SK-N-SH treated with all-trans-retinoic acid at 6 μM for 48 hours (cell line): Measurements from ENCODE around the gene DCDC2.

ENCODE experiments used
- ATAC-seq: fragments of 200-7000 bp; cut with Tn5 transposase; 3 replicates; pipeline ENCODE4 v1.9.1; 2020; ENCODE audit warnings: mild to moderate bottlenecking, moderate library complexity
- ARNTL ChIP-seq: fragments of 450-650 bp; formaldehyde crosslinking; IDR thresholded peaks from 2 replicates; pipeline ENCODE4 v1.5.0; 2020; ENCODE audit warnings: low read depth, mild to moderate bottlenecking, moderate library complexity, borderline replicate concordance
- BACH2 ChIP-seq: fragments of 250-450 bp; sonication (Bioruptor Pico); IDR thresholded peaks from 2 replicates; pipeline ENCODE4 v1.9.0; 2021; ENCODE audit warnings: mild to moderate bottlenecking, borderline replicate concordance
- CSDC2 ChIP-seq: fragments of 250-450 bp; sonication (Bioruptor Pico); IDR thresholded peaks from 2 replicates; pipeline ENCODE4 v1.5.0; 2020; ENCODE audit warnings: mild to moderate bottlenecking, moderate library complexity
- GLIS3 ChIP-seq: fragments of 250-450 bp; sonication (Bioruptor Pico); IDR thresholded peaks from 2 replicates; pipeline ENCODE4 v1.5.0; 2020; ENCODE audit warnings: mild to moderate bottlenecking, moderate library complexity
- OSR1 ChIP-seq: fragments of 250-450 bp; sonication (Bioruptor Pico); IDR thresholded peaks from 2 replicates; pipeline ENCODE4 v1.8.0; 2022; ENCODE audit warnings: moderate library complexity, mild to moderate bottlenecking, inconsistent platforms
- PPARA ChIP-seq: fragments of 250-450 bp; sonication (Bioruptor Pico); IDR thresholded peaks from 2 replicates; pipeline ENCODE4 v1.5.0; 2020; ENCODE audit warnings: mild to moderate bottlenecking, borderline replicate concordance
- RARB ChIP-seq: fragments of 250-450 bp; sonication (Bioruptor Pico); IDR thresholded peaks from 2 replicates; pipeline ENCODE4 v1.8.0; 2021; ENCODE audit warnings: mild to moderate bottlenecking, moderate library complexity
- SNAI2 ChIP-seq: fragments of 250-450 bp; sonication (Bioruptor Pico); IDR thresholded peaks from 2 replicates; pipeline ENCODE4 v1.5.0; 2020; ENCODE audit warnings: mild to moderate bottlenecking, moderate library complexity
- TCF4 ChIP-seq: fragments of 250-450 bp; sonication (Bioruptor Pico); IDR thresholded peaks from 2 replicates; pipeline ENCODE4 v1.8.0; 2021; ENCODE audit warnings: mild to moderate bottlenecking, moderate library complexity, borderline replicate concordance
- TOX ChIP-seq: fragments of 250-450 bp; sonication (Bioruptor Pico); IDR thresholded peaks from 2 replicates; pipeline ENCODE4 v1.8.0; 2021; ENCODE audit warnings: mild to moderate bottlenecking, moderate library complexity, borderline replicate concordance
- ZC3H10 ChIP-seq: fragments of 250-450 bp; sonication (Bioruptor Pico); IDR thresholded peaks from 2 replicates; pipeline ENCODE4 v1.5.1; 2021; ENCODE audit warnings: mild to moderate bottlenecking, moderate library complexity
- ZFP3 ChIP-seq: fragments of 250-450 bp; sonication (Bioruptor Pico); IDR thresholded peaks from 2 replicates; pipeline ENCODE4 v1.5.0; 2020; ENCODE audit warnings: mild to moderate bottlenecking, moderate library complexity
- ZFP30 ChIP-seq: fragments of 450-650 bp; formaldehyde crosslinking; IDR thresholded peaks from 2 replicates; pipeline ENCODE4 v1.5.0; 2022; ENCODE audit warnings: mild to moderate bottlenecking, moderate library complexity
- ZNF565 ChIP-seq: fragments of 450-650 bp; formaldehyde crosslinking; conservative IDR thresholded peaks from 2 replicates; pipeline ENCODE4 v1.5.0; 2020; ENCODE audit warnings: low read depth, mild to moderate bottlenecking, moderate library complexity
- ZNF70 ChIP-seq: fragments of 450-650 bp; formaldehyde crosslinking; IDR thresholded peaks from 2 replicates; pipeline ENCODE4 v1.5.0; 2020; ENCODE audit warnings: mild to moderate bottlenecking, moderate library complexity
- ZNF8 ChIP-seq: fragments of 450-650 bp; formaldehyde crosslinking; IDR thresholded peaks from 2 replicates; pipeline ENCODE4 v1.5.0; 2020; ENCODE audit warnings: mild to moderate bottlenecking, moderate library complexity
- TF ChIP-seq, protein P1 (sequence below): fragments of 250-450 bp; sonication (Bioruptor Pico); IDR thresholded peaks from 2 replicates; pipeline ENCODE4 v1.8.0; 2021; ENCODE audit warnings: low read depth, mild to moderate bottlenecking, moderate library complexity, borderline replicate concordance
- TF ChIP-seq, protein P2 (sequence below): fragments of 250-450 bp; sonication (Bioruptor Pico); IDR thresholded peaks from 2 replicates; pipeline ENCODE4 v1.5.1; 2021; ENCODE audit warnings: mild to moderate bottlenecking, moderate library complexity
- TF ChIP-seq, protein P3 (sequence below): fragments of 250-450 bp; sonication (Bioruptor Pico); IDR thresholded peaks from 2 replicates; pipeline ENCODE4 v1.8.0; 2020; ENCODE audit warnings: mild to moderate bottlenecking, moderate library complexity, borderline replicate concordance
- TF ChIP-seq, protein P4 (sequence below): fragments of 250-450 bp; sonication (Bioruptor Pico); IDR thresholded peaks from 2 replicates; pipeline ENCODE4 v1.5.1; 2020; ENCODE audit warnings: low read depth, mild to moderate bottlenecking, moderate library complexity
- TF ChIP-seq, protein P5 (sequence below): fragments of 250-450 bp; sonication (Bioruptor Pico); IDR thresholded peaks from 2 replicates; pipeline ENCODE4 v1.5.0; 2020; ENCODE audit warnings: mild to moderate bottlenecking, moderate library complexity

The DCDC2 gene

DNA sequence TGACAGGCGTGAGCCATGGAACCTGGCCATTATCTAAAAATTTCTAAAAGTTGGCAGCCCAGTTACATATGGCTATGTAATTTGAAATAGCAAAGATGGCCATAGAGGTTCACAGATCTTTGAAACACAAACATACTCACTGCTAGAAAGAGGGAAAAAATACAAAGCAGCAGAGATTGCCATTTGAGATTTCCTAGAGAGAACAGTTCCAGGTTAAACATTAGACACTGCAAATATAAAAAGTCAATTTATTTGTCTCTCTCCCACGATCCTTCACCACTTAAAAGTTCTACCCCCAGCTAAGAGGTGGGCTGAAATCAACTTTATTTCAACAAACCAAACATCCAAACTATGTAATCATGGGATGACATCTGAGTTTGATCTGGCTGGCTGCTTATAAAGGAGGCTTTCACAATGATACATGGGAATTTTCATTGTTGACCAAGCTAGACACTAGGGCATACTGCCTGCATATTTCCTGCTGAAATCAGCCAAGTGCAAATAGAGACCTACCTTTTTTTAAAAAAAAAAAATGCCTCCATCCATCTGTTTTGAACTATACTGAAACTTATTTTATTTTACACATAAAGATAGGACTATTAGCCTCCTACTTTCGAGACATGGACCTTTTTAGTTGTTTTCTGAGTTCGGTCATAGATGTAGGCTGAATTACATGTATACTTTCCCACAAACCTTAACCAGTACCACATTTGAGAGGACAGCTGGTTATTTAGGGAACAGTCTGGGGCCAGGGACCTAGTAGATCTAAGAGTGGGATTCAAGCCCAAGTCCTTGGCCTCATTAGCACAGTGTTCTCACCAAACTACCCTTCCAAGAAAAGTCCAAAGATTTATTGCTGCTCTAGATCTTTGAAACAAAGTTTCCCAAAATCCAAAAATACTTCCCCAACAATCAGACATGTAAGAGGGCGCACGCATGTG, 16.6 kb downstream of the DCDC2 start:
- TF ChIP-seq, protein P1, sequence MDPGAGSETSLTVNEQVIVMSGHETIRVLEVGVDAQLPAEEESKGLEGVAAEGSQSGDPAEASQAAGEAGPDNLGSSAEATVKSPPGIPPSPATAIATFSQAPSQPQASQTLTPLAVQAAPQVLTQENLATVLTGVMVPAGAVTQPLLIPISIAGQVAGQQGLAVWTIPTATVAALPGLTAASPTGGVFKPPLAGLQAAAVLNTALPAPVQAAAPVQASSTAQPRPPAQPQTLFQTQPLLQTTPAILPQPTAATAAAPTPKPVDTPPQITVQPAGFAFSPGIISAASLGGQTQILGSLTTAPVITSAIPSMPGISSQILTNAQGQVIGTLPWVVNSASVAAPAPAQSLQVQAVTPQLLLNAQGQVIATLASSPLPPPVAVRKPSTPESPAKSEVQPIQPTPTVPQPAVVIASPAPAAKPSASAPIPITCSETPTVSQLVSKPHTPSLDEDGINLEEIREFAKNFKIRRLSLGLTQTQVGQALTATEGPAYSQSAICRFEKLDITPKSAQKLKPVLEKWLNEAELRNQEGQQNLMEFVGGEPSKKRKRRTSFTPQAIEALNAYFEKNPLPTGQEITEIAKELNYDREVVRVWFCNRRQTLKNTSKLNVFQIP (CRISPR knock-in tag), result no peak
- TF ChIP-seq CSDC2 (CRISPR knock-in tag) (no peak), GLIS3 (no peak), ZFP30 (CRISPR knock-in tag) (no peak), ZNF70 (CRISPR knock-in tag) (no peak), ZNF565 (CRISPR knock-in tag) (no peak), ZNF8 (CRISPR knock-in tag) (no peak), RARB (CRISPR knock-in tag) (no peak), TOX (no peak), ZC3H10 (CRISPR knock-in tag) (no peak), ZFP3 (CRISPR knock-in tag) (no peak), OSR1 (CRISPR knock-in tag) (no peak), ARNTL (CRISPR knock-in tag) (no peak), PPARA (CRISPR knock-in tag) (no peak), BACH2 (CRISPR knock-in tag) (no peak), SNAI2 (CRISPR knock-in tag) (no peak), TCF4 (CRISPR knock-in tag) (no peak)
- TF ChIP-seq, protein P2, sequence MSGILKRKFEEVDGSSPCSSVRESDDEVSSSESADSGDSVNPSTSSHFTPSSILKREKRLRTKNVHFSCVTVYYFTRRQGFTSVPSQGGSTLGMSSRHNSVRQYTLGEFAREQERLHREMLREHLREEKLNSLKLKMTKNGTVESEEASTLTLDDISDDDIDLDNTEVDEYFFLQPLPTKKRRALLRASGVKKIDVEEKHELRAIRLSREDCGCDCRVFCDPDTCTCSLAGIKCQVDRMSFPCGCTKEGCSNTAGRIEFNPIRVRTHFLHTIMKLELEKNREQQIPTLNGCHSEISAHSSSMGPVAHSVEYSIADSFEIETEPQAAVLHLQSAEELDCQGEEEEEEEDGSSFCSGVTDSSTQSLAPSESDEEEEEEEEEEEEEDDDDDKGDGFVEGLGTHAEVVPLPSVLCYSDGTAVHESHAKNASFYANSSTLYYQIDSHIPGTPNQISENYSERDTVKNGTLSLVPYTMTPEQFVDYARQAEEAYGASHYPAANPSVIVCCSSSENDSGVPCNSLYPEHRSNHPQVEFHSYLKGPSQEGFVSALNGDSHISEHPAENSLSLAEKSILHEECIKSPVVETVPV, result no peak
- TF ChIP-seq, protein P3, sequence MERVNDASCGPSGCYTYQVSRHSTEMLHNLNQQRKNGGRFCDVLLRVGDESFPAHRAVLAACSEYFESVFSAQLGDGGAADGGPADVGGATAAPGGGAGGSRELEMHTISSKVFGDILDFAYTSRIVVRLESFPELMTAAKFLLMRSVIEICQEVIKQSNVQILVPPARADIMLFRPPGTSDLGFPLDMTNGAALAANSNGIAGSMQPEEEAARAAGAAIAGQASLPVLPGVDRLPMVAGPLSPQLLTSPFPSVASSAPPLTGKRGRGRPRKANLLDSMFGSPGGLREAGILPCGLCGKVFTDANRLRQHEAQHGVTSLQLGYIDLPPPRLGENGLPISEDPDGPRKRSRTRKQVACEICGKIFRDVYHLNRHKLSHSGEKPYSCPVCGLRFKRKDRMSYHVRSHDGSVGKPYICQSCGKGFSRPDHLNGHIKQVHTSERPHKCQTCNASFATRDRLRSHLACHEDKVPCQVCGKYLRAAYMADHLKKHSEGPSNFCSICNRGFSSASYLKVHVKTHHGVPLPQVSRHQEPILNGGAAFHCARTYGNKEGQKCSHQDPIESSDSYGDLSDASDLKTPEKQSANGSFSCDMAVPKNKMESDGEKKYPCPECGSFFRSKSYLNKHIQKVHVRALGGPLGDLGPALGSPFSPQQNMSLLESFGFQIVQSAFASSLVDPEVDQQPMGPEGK (CRISPR knock-in tag), result no peak
- TF ChIP-seq, protein P4, sequence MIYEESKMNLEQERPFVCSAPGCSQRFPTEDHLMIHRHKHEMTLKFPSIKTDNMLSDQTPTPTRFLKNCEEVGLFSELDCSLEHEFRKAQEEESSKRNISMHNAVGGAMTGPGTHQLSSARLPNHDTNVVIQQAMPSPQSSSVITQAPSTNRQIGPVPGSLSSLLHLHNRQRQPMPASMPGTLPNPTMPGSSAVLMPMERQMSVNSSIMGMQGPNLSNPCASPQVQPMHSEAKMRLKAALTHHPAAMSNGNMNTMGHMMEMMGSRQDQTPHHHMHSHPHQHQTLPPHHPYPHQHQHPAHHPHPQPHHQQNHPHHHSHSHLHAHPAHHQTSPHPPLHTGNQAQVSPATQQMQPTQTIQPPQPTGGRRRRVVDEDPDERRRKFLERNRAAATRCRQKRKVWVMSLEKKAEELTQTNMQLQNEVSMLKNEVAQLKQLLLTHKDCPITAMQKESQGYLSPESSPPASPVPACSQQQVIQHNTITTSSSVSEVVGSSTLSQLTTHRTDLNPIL (CRISPR knock-in tag), result no peak
- ATAC-seq, result no peak

DNA sequence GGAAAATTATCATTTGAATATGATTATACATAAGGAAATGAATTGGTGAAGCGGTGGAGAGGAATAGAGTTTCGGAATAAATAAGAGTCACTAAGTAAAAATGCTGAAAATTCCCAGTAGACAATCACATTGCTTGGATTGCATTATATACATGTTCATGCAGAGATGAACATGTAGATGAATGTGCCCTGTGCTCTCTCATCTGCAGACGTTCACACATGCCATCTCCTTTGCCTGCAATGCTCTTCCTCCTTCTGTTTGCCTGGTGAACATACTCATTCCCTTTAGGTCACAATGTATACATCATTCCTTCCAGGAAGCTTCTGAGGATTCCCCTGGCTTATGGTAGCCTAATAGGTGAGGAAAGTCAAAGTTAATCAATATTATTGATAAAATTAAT, 17.9 kb downstream of the DCDC2 start:
- ATAC-seq, result no peak
- TF ChIP-seq ZFP30 (CRISPR knock-in tag) (no peak), RARB (CRISPR knock-in tag) (no peak), OSR1 (CRISPR knock-in tag) (no peak), ZNF8 (CRISPR knock-in tag) (no peak), TCF4 (CRISPR knock-in tag) (no peak), ZNF70 (CRISPR knock-in tag) (no peak), BACH2 (CRISPR knock-in tag) (no peak), SNAI2 (CRISPR knock-in tag) (no peak), TOX (no peak)
- TF ChIP-seq, protein P5, sequence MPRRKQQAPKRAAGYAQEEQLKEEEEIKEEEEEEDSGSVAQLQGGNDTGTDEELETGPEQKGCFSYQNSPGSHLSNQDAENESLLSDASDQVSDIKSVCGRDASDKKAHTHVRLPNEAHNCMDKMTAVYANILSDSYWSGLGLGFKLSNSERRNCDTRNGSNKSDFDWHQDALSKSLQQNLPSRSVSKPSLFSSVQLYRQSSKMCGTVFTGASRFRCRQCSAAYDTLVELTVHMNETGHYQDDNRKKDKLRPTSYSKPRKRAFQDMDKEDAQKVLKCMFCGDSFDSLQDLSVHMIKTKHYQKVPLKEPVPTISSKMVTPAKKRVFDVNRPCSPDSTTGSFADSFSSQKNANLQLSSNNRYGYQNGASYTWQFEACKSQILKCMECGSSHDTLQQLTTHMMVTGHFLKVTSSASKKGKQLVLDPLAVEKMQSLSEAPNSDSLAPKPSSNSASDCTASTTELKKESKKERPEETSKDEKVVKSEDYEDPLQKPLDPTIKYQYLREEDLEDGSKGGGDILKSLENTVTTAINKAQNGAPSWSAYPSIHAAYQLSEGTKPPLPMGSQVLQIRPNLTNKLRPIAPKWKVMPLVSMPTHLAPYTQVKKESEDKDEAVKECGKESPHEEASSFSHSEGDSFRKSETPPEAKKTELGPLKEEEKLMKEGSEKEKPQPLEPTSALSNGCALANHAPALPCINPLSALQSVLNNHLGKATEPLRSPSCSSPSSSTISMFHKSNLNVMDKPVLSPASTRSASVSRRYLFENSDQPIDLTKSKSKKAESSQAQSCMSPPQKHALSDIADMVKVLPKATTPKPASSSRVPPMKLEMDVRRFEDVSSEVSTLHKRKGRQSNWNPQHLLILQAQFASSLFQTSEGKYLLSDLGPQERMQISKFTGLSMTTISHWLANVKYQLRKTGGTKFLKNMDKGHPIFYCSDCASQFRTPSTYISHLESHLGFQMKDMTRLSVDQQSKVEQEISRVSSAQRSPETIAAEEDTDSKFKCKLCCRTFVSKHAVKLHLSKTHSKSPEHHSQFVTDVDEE, result no peak
- TF ChIP-seq, protein P3 (CRISPR knock-in tag), result no peak
- TF ChIP-seq, protein P4 (CRISPR knock-in tag), result no peak
- TF ChIP-seq, protein P2, result no peak
- TF ChIP-seq, protein P1 (CRISPR knock-in tag), result no peak
